T-helper 2 cell treated with Interferon-gamma antibody and Interleukin-4, amounts not matched to agents 5 μg/mL and 100 μg/mL, for 36 hours (primary cell): ENCODE measurements around the gene GRID1.

Experiments used
- DNase-seq: peaks from one replicate; pipeline ENCODE4 v3.0.0; 2021; ENCODE audit warnings: low spot score
- H3K27ac Mint-ChIP-seq: one replicate; pipeline ENCODE4 v1.8.0; 2021; ENCODE audit warnings: mild to moderate bottlenecking, mixed read lengths
- H3K27me3 Mint-ChIP-seq: one replicate; pipeline ENCODE4 v1.8.0; 2021; ENCODE audit warnings: low read depth, mixed read lengths
- H3K36me3 Mint-ChIP-seq: one replicate; pipeline ENCODE4 v1.8.0; 2021; ENCODE audit warnings: low read depth, mixed read lengths
- H3K4me1 Mint-ChIP-seq: one replicate; pipeline ENCODE4 v1.8.0; 2021; ENCODE audit warnings: low read depth, mixed read lengths
- H3K4me3 Mint-ChIP-seq: one replicate; pipeline ENCODE4 v1.8.0; 2022; ENCODE audit warnings: mild to moderate bottlenecking, moderate library complexity, mixed read lengths
- H3K9me3 Mint-ChIP-seq: one replicate; pipeline ENCODE4 v1.8.0; 2021; ENCODE audit warnings: mixed read lengths

Gene GRID1

GRCh38 chr10:85673270-85673669 lies 693.3 kb downstream of the GRID1 start:
- no peaks in the 10 kb centered on the region for H3K36me3 Mint-ChIP-seq
- H3K27ac Mint-ChIP-seq, result no peak overlapping the region
- no peak for DNase-seq
- H3K4me1 Mint-ChIP-seq, result peaks cover 1% of the 10 kb centered on the region
- peaks cover 8% of the 10 kb centered on the region for H3K9me3 Mint-ChIP-seq
- no peak overlapping the region for H3K4me3 Mint-ChIP-seq
- no peaks in the 10 kb centered on the region for H3K27me3 Mint-ChIP-seq

- H3K27ac Mint-ChIP-seq, result no peak overlapping the region
- H3K27me3 Mint-ChIP-seq, result no peaks in the 10 kb centered on the region
- H3K4me1 Mint-ChIP-seq, result peaks cover 1% of the 10 kb centered on the region
- DNase-seq, result no peak
- H3K4me3 Mint-ChIP-seq, result no peak overlapping the region
- H3K36me3 Mint-ChIP-seq, result no peaks in the 10 kb centered on the region
- peaks cover 8% of the 10 kb centered on the region for H3K9me3 Mint-ChIP-seq
Measured at GRCh38 chr10:85671530-85671929, 695.1 kb downstream of the GRID1 start.

GRCh38 chr10:85668522-85668921 lies 698.1 kb downstream of the GRID1 start:
- Mint-ChIP-seq H3K4me1 (peaks cover 1% of the 10 kb centered on the region), H3K4me3 (no peak overlapping the region), H3K27me3 (no peaks in the 10 kb centered on the region), H3K27ac (no peak overlapping the region), H3K36me3 (no peaks in the 10 kb centered on the region), H3K9me3 (peaks cover 8% of the 10 kb centered on the region)
- DNase-seq, result no peak

GRCh38 chr10:85667638-85668233 lies 698.9 kb downstream of the GRID1 start:
- no peaks in the 10 kb centered on the region for H3K27me3 Mint-ChIP-seq
- H3K9me3 Mint-ChIP-seq, result peaks cover 2% of the 10 kb centered on the region
- H3K4me1 Mint-ChIP-seq, result no peaks in the 10 kb centered on the region
- DNase-seq, result no peak
- no peaks in the 10 kb centered on the region for H3K36me3 Mint-ChIP-seq
- no peak overlapping the region for H3K27ac Mint-ChIP-seq
- H3K4me3 Mint-ChIP-seq, result no peak overlapping the region

GRCh38 chr10:85666987-85667386 lies 699.6 kb downstream of the GRID1 start:
- Mint-ChIP-seq H3K36me3 (no peaks in the 10 kb centered on the region), H3K4me3 (no peak overlapping the region), H3K27me3 (no peaks in the 10 kb centered on the region), H3K27ac (no peak overlapping the region), H3K4me1 (no peaks in the 10 kb centered on the region), H3K9me3 (no peaks in the 10 kb centered on the region)
- no peak for DNase-seq

GRCh38 chr10:85666102-85666501 lies 700.5 kb downstream of the GRID1 start:
- no peak overlapping the region for H3K27ac Mint-ChIP-seq
- no peak overlapping the region for H3K4me3 Mint-ChIP-seq
- H3K27me3 Mint-ChIP-seq, result no peaks in the 10 kb centered on the region

GRCh38 chr10:85665681-85666080 lies 700.9 kb downstream of the GRID1 start:
- Mint-ChIP-seq H3K9me3 (no peaks in the 10 kb centered on the region), H3K4me3 (no peak overlapping the region), H3K27me3 (no peaks in the 10 kb centered on the region), H3K4me1 (no peaks in the 10 kb centered on the region), H3K27ac (no peak overlapping the region), H3K36me3 (no peaks in the 10 kb centered on the region)
- no peak for DNase-seq

More at GRCh38 chr10:85666102-85666501, 700.5 kb downstream of the GRID1 start:
- H3K9me3 Mint-ChIP-seq, result no peaks in the 10 kb centered on the region
- H3K4me1 Mint-ChIP-seq, result no peaks in the 10 kb centered on the region
- no peak for DNase-seq
- no peaks in the 10 kb centered on the region for H3K36me3 Mint-ChIP-seq

- Mint-ChIP-seq H3K36me3 (no peaks in the 10 kb centered on the region), H3K9me3 (no peaks in the 10 kb centered on the region), H3K27ac (no peak overlapping the region), H3K4me1 (no peaks in the 10 kb centered on the region), H3K4me3 (no peak overlapping the region), H3K27me3 (no peaks in the 10 kb centered on the region)
- no peak for DNase-seq
Measured at GRCh38 chr10:85665078-85665477, 701.5 kb downstream of the GRID1 start.

GRCh38 chr10:85661123-85661522 lies 705.5 kb downstream of the GRID1 start:
- no peak for DNase-seq
- H3K9me3 Mint-ChIP-seq, result no peaks in the 10 kb centered on the region
- H3K27me3 Mint-ChIP-seq, result peaks cover 4% of the 10 kb centered on the region
- H3K36me3 Mint-ChIP-seq, result no peaks in the 10 kb centered on the region
- H3K4me1 Mint-ChIP-seq, result no peaks in the 10 kb centered on the region
- no peak overlapping the region for H3K4me3 Mint-ChIP-seq
- no peak overlapping the region for H3K27ac Mint-ChIP-seq

- no peaks in the 10 kb centered on the region for H3K4me1 Mint-ChIP-seq
- no peaks in the 10 kb centered on the region for H3K36me3 Mint-ChIP-seq
- H3K27me3 Mint-ChIP-seq, result peaks cover 4% of the 10 kb centered on the region
Measured at GRCh38 chr10:85659331-85659730, 707.3 kb downstream of the GRID1 start.

GRCh38 chr10:85658518-85658917 lies 708.1 kb downstream of the GRID1 start:
- H3K27me3 Mint-ChIP-seq, result peaks cover 4% of the 10 kb centered on the region
- no peak overlapping the region for H3K27ac Mint-ChIP-seq
- no peaks in the 10 kb centered on the region for H3K4me1 Mint-ChIP-seq
- H3K36me3 Mint-ChIP-seq, result no peaks in the 10 kb centered on the region
- H3K4me3 Mint-ChIP-seq, result no peak overlapping the region
- no peak for DNase-seq
- no peaks in the 10 kb centered on the region for H3K9me3 Mint-ChIP-seq

More at GRCh38 chr10:85659331-85659730, 707.3 kb downstream of the GRID1 start:
- H3K9me3 Mint-ChIP-seq, result no peaks in the 10 kb centered on the region
- no peak overlapping the region for H3K27ac Mint-ChIP-seq
- DNase-seq, result no peak
- H3K4me3 Mint-ChIP-seq, result no peak overlapping the region

GRCh38 chr10:85657476-85658113 lies 709.0 kb downstream of the GRID1 start:
- Mint-ChIP-seq H3K27ac (no peak overlapping the region), H3K4me1 (no peaks in the 10 kb centered on the region), H3K36me3 (no peaks in the 10 kb centered on the region), H3K27me3 (peaks cover 4% of the 10 kb centered on the region), H3K9me3 (no peaks in the 10 kb centered on the region), H3K4me3 (no peak overlapping the region)
- DNase-seq, result no peak

GRCh38 chr10:85655411-85655810 lies 711.2 kb downstream of the GRID1 start:
- H3K36me3 Mint-ChIP-seq, result no peaks in the 10 kb centered on the region
- no peaks in the 10 kb centered on the region for H3K9me3 Mint-ChIP-seq
- no peaks in the 10 kb centered on the region for H3K4me1 Mint-ChIP-seq
- DNase-seq, result no peak
- H3K27me3 Mint-ChIP-seq, result peaks cover 4% of the 10 kb centered on the region
- no peak overlapping the region for H3K4me3 Mint-ChIP-seq
- no peak overlapping the region for H3K27ac Mint-ChIP-seq

- Mint-ChIP-seq H3K27me3 (no peaks in the 10 kb centered on the region), H3K36me3 (no peaks in the 10 kb centered on the region), H3K4me3 (no peak overlapping the region), H3K27ac (no peak overlapping the region), H3K9me3 (no peaks in the 10 kb centered on the region), H3K4me1 (no peaks in the 10 kb centered on the region)
- no peak for DNase-seq
Measured at GRCh38 chr10:85651497-85651882, 715.1 kb downstream of the GRID1 start.
